Calu3 (cell line): ENCODE data around the gene COX11. TPM values are rescaled to one million over a fixed set of nuclear protein-coding genes. Genes with fewer than 3 reads are reported as not detected.

Source experiments
- BruUV-seq: library from RNA; stranded (reverse); fragments of 400-500 nt; replicated peaks from 2 replicates; lab custom pipeline; 2021; lab: Mats Ljungman, UMichigan
- CTCF ChIA-PET: fragments of 300-600 bp; sonication (Branson Sonifier 250); formaldehyde crosslinking; loops from one replicate; lab custom pipeline; 2022; ENCODE audit warnings: antibody characterized with exemption; lab: Charles Lee
- DNase-seq: peaks from one replicate; pipeline ENCODE4 v3.0.0; 2022
- H3K27ac Mint-ChIP-seq: one replicate; pipeline ENCODE4 v1.8.0; 2022; ENCODE audit warnings: mixed read lengths; ENCODE audit not compliant: unreplicated experiment
- H3K27me3 Mint-ChIP-seq: one replicate; pipeline ENCODE4 v1.8.0; 2022; ENCODE audit warnings: mixed read lengths; ENCODE audit not compliant: unreplicated experiment
- H3K36me3 Mint-ChIP-seq: one replicate; pipeline ENCODE4 v1.8.0; 2022; ENCODE audit warnings: mild to moderate bottlenecking, moderate library complexity, mixed read lengths; ENCODE audit not compliant: insufficient read depth, unreplicated experiment
- H3K4me1 Mint-ChIP-seq: one replicate; pipeline ENCODE4 v1.8.0; 2022; ENCODE audit warnings: mild to moderate bottlenecking, low read depth, mixed read lengths; ENCODE audit not compliant: unreplicated experiment
- H3K4me3 Mint-ChIP-seq: one replicate; pipeline ENCODE4 v1.8.0; 2022; ENCODE audit warnings: mild to moderate bottlenecking, low read depth, moderate library complexity, mixed read lengths; ENCODE audit not compliant: unreplicated experiment
- H3K9me3 Mint-ChIP-seq: one replicate; pipeline ENCODE4 v1.8.0; 2022; ENCODE audit warnings: low read depth, mixed read lengths; ENCODE audit not compliant: unreplicated experiment
- CTCF ChIP-seq: fragments of 200-600 bp; IDR thresholded peaks from one replicate; pipeline ENCODE4 v1.8.0; 2022; ENCODE audit warnings: antibody characterized with exemption; ENCODE audit not compliant: unreplicated experiment
- intact Hi-C: fragments of 100-400 bp; cut with micrococcal nuclease; formaldehyde crosslinking; loops from one replicate; pipeline ENCODE4 v1.10.0; 2022; ENCODE audit not compliant: unreplicated experiment
- total RNA-seq: library from RNA; stranded (reverse); gene quantifications from 2 replicates; pipeline ENCODE4 v1.2.3, GENCODE V29; 2022

The COX11 gene
- total RNA-seq, 1 experiment from 2014 or later, result 48.8 TPM

- CTCF ChIA-PET, result no interaction called here
- H3K27me3 Mint-ChIP-seq, result no peaks in the 10 kb centered on the region
- H3K27ac Mint-ChIP-seq, result no peak overlapping the region
- intact Hi-C loops, result no loop called here
- H3K9me3 Mint-ChIP-seq, result no peaks in the 10 kb centered on the region
- H3K4me1 Mint-ChIP-seq, result no peaks in the 10 kb centered on the region
- H3K4me3 Mint-ChIP-seq, result no peak overlapping the region
- no peaks in the 10 kb centered on the region for H3K36me3 Mint-ChIP-seq
- TF ChIP-seq CTCF, result no peak
- BruUV-seq, result no TSS peak
- DNase-seq, result no peak
Measured at GRCh38 chr17:54996441-54996840, 28.0 kb upstream of the COX11 start.

- no peak overlapping the region for H3K4me3 Mint-ChIP-seq
- no peaks in the 10 kb centered on the region for H3K9me3 Mint-ChIP-seq
- BruUV-seq, result no TSS peak
- no peaks in the 10 kb centered on the region for H3K27me3 Mint-ChIP-seq
- TF ChIP-seq CTCF, result peak; percentile 23
- DNase-seq, result peak; percentile 10
- intact Hi-C loops, result loop anchor here (1.0 to 2.0 kb wide), 3 partner anchors 304 to 520 kb away; no protein-coding TSS in a partner anchor
- no peaks in the 10 kb centered on the region for H3K4me1 Mint-ChIP-seq
- no peak overlapping the region for H3K27ac Mint-ChIP-seq
- CTCF ChIA-PET, result interaction anchor here (0.7 to 1.8 kb wide), 7 partner anchors 13 to 691 kb away, joined by 3 to 15 read pairs (median 4); no protein-coding TSS in a partner anchor
- H3K36me3 Mint-ChIP-seq, result no peaks in the 10 kb centered on the region
Measured at GRCh38 chr17:54992797-54993639, 24.6 kb upstream of the COX11 start.

GRCh38 chr17:54991567-54991966 lies 23.1 kb upstream of the COX11 start:
- H3K27me3 Mint-ChIP-seq, result no peaks in the 10 kb centered on the region
- no TSS peak for BruUV-seq
- no peaks in the 10 kb centered on the region for H3K4me1 Mint-ChIP-seq
- CTCF ChIA-PET, result interaction anchor here (0.7 kb wide), 1 partner anchor 502 kb away, joined by 3 read pairs; no protein-coding TSS in a partner anchor
- intact Hi-C loops, result no loop called here
- no peak for TF ChIP-seq CTCF
- H3K4me3 Mint-ChIP-seq, result no peak overlapping the region
- no peak for DNase-seq
- no peaks in the 10 kb centered on the region for H3K36me3 Mint-ChIP-seq
- H3K27ac Mint-ChIP-seq, result no peak overlapping the region
- H3K9me3 Mint-ChIP-seq, result no peaks in the 10 kb centered on the region

GRCh38 chr17:54990118-54990517 lies 21.7 kb upstream of the COX11 start:
- no peak for DNase-seq
- Mint-ChIP-seq H3K36me3 (no peaks in the 10 kb centered on the region), H3K4me1 (no peaks in the 10 kb centered on the region), H3K27me3 (no peaks in the 10 kb centered on the region), H3K9me3 (no peaks in the 10 kb centered on the region), H3K27ac (no peak overlapping the region), H3K4me3 (no peak overlapping the region)
- CTCF ChIA-PET, result no interaction called here
- BruUV-seq, result no TSS peak
- no peak for TF ChIP-seq CTCF
- intact Hi-C loops, result no loop called here
